ENCODE data around the gene MBD3L3. TPM values are rescaled to one million over a fixed set of nuclear protein-coding genes. Genes with fewer than 3 reads are reported as not detected.
"Not testable (repeated sequence)": the region's sequence is repeated elsewhere in the genome, so short reads cannot be mapped to it uniquely, and the experiment has no call there.

The MBD3L3 gene
- polyA plus RNA-seq, 1 of the 3 experiments (the other 2 are of a cell fraction) = 0.07 TPM

DNA sequence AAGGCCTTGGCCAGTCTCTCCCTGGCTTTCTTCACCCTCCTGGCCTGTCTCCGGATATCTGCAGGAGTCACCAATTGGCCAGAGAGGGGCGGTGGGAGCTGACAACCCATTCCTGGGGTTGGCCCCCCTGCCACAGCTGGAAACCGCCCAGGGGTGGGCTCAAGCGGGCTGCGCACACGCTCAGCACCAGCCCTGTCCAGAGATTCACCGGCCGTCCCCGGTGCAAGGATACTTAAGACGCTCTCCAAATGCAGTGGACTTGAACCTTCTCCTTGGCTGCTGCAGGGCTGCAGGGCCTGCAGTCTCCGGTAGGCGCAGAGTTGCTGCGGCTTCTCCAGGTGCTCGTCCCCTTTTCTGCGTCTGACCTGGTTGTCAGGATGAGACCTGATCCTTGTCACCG lies 2.1 kb downstream of the MBD3L3 start:
- H3K9me3 ChIP-seq; DNase-seq; H3K4me1 ChIP-seq (ENCODE audit: control insufficient read depth in 1 of 2, insufficient read depth in 2 of 2, low read depth in 1 of 2, low read length in 1 of 2); H3F3A ChIP-seq (replicated peaks; ENCODE audit: insufficient read depth); POLR2A ChIA-PET; H3K9me2 ChIP-seq; CTCF ChIA-PET; H2AFZ ChIP-seq (ENCODE audit: low read depth); H3K79me2 ChIP-seq (ENCODE audit: insufficient read depth); H3K9ac ChIP-seq; H3K4me3 ChIP-seq (ENCODE audit: low read depth in 2 of 2, low read length in 1 of 2); H3K27ac ChIP-seq (ENCODE audit: low read depth in 2 of 2, low read length in 1 of 2); H4K20me1 ChIP-seq (ENCODE audit: insufficient read depth); H3K27me3 ChIP-seq (ENCODE audit: insufficient read depth); H3K36me3 ChIP-seq (replicated peaks in 1 of 2; ENCODE audit: control insufficient read depth in 1 of 2, insufficient read depth in 2 of 2, low read length in 1 of 2); H3K4me2 ChIP-seq: not testable (repeated sequence)
- 3% methylated on average over 6 of the region's 16 CpGs for WGBS (ENCODE audit: low lambda C conversion rate)

DNA sequence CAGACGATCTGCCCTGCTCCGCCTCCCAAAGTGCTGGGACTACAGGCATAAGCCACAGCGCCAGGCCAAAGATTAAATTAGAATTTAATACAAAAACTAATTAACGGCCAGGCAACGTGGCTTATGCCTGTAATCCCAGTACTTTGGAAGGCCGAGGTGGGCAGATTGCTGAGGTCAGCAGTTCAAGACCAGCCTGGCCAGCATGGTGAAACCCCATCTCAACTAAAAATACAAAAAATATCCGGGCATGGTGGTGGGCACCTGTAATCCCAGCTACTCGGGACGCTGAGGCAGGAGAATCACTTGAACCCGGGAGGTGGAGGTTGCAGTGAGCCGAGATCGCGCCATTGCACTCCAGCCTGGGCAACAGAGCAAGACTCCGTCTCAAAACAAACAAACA lies 2.8 kb downstream of the MBD3L3 start:
- H3K9me2 ChIP-seq; H3K4me1 ChIP-seq (ENCODE audit: control insufficient read depth in 1 of 2, insufficient read depth in 2 of 2, low read depth in 1 of 2, low read length in 1 of 2); POLR2A ChIA-PET; H3K9ac ChIP-seq; H3K4me3 ChIP-seq (ENCODE audit: low read depth in 2 of 2, low read length in 1 of 2); H3K79me2 ChIP-seq (ENCODE audit: insufficient read depth); H3K4me2 ChIP-seq; H4K20me1 ChIP-seq (ENCODE audit: insufficient read depth); H3F3A ChIP-seq (replicated peaks; ENCODE audit: insufficient read depth); H3K27ac ChIP-seq (ENCODE audit: low read depth in 2 of 2, low read length in 1 of 2); H2AFZ ChIP-seq (ENCODE audit: low read depth); H3K36me3 ChIP-seq (replicated peaks in 1 of 2; ENCODE audit: control insufficient read depth in 1 of 2, insufficient read depth in 2 of 2, low read length in 1 of 2); H3K27me3 ChIP-seq (ENCODE audit: insufficient read depth); H3K9me3 ChIP-seq; CTCF ChIA-PET; DNase-seq: not testable (repeated sequence)
- WGBS (ENCODE audit: low lambda C conversion rate) = 48% methylated on average over 12 of the region's 14 CpGs

- CTCF ChIA-PET, DNase-seq: not testable (repeated sequence)
- WGBS (ENCODE audit: low lambda C conversion rate) = 68% methylated on average over 14 of the region's 14 CpGs
These were observed 3.7 kb downstream of the MBD3L3 start for GRCh38 chr19:7054635-7055368.

GRCh38 chr19:7052896-7053295 lies 5.6 kb downstream of the MBD3L3 start:
- DNase-seq = not testable (repeated sequence)

More at GRCh38 chr19:7054635-7055368, 3.7 kb downstream of the MBD3L3 start:
- H2AFZ ChIP-seq (ENCODE audit: low read depth); H3K4me2 ChIP-seq; H3K9me3 ChIP-seq; H3K9me2 ChIP-seq; POLR2A ChIA-PET; H3K4me3 ChIP-seq (ENCODE audit: low read depth in 2 of 2, low read length in 1 of 2); H3K4me1 ChIP-seq (ENCODE audit: control insufficient read depth in 1 of 2, insufficient read depth in 2 of 2, low read depth in 1 of 2, low read length in 1 of 2); H3K27me3 ChIP-seq (ENCODE audit: insufficient read depth); H3K79me2 ChIP-seq (ENCODE audit: insufficient read depth); H3F3A ChIP-seq (replicated peaks; ENCODE audit: insufficient read depth); H3K9ac ChIP-seq; H3K36me3 ChIP-seq (replicated peaks in 1 of 2; ENCODE audit: control insufficient read depth in 1 of 2, insufficient read depth in 2 of 2, low read length in 1 of 2); H3K27ac ChIP-seq (ENCODE audit: low read depth in 2 of 2, low read length in 1 of 2); H4K20me1 ChIP-seq (ENCODE audit: insufficient read depth): not testable (repeated sequence)

DNA sequence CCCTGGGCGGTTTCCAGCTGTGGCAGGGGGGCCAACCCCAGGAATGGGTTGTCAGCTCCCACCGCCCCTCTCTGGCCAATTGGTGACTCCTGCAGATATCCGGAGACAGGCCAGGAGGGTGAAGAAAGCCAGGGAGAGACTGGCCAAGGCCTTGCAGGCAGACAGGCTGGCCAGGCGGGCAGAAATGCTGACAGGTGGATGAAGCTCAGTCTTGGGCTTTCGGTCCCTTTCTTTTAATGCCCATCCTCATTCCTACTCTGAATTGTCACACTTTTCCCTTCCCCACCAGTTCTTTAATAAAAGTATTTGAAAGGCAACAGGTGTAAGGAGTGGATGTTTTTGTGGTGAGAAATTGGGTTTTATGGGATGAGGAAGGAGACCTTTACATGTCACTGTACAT lies 7.1 kb downstream of the MBD3L3 start:
- H3K27ac ChIP-seq (ENCODE audit: low read depth in 2 of 2, low read length in 1 of 2); H3K4me1 ChIP-seq (ENCODE audit: control insufficient read depth in 1 of 2, insufficient read depth in 2 of 2, low read depth in 1 of 2, low read length in 1 of 2); H3K9me3 ChIP-seq; H3K9ac ChIP-seq; H3K9me2 ChIP-seq; CTCF ChIA-PET; H3K27me3 ChIP-seq (ENCODE audit: insufficient read depth); H2AFZ ChIP-seq (ENCODE audit: low read depth); H3K4me2 ChIP-seq; DNase-seq; H4K20me1 ChIP-seq (ENCODE audit: insufficient read depth); H3K36me3 ChIP-seq (replicated peaks in 1 of 2; ENCODE audit: control insufficient read depth in 1 of 2, insufficient read depth in 2 of 2, low read length in 1 of 2); POLR2A ChIA-PET; H3F3A ChIP-seq (replicated peaks; ENCODE audit: insufficient read depth); H3K79me2 ChIP-seq (ENCODE audit: insufficient read depth); H3K4me3 ChIP-seq (ENCODE audit: low read depth in 2 of 2, low read length in 1 of 2): not testable (repeated sequence)
- 47% methylated on average over 2 of the region's 5 CpGs for WGBS (ENCODE audit: low lambda C conversion rate)

More at GRCh38 chr19:7052896-7053295, 5.6 kb downstream of the MBD3L3 start:
- H3K27ac ChIP-seq (ENCODE audit: low read depth in 2 of 2, low read length in 1 of 2); H3K9me3 ChIP-seq; H2AFZ ChIP-seq (ENCODE audit: low read depth); CTCF ChIA-PET; H3K4me2 ChIP-seq; H3K79me2 ChIP-seq (ENCODE audit: insufficient read depth); POLR2A ChIA-PET; H3K4me1 ChIP-seq (ENCODE audit: control insufficient read depth in 1 of 2, insufficient read depth in 2 of 2, low read depth in 1 of 2, low read length in 1 of 2); H3K9ac ChIP-seq; H4K20me1 ChIP-seq (ENCODE audit: insufficient read depth); H3K4me3 ChIP-seq (ENCODE audit: low read depth in 2 of 2, low read length in 1 of 2); H3K27me3 ChIP-seq (ENCODE audit: insufficient read depth); H3F3A ChIP-seq (replicated peaks; ENCODE audit: insufficient read depth); H3K9me2 ChIP-seq; H3K36me3 ChIP-seq (replicated peaks in 1 of 2; ENCODE audit: control insufficient read depth in 1 of 2, insufficient read depth in 2 of 2, low read length in 1 of 2): not testable (repeated sequence)
- WGBS (ENCODE audit: low lambda C conversion rate) = 43% methylated on average over 7 of the region's 7 CpGs

DNA sequence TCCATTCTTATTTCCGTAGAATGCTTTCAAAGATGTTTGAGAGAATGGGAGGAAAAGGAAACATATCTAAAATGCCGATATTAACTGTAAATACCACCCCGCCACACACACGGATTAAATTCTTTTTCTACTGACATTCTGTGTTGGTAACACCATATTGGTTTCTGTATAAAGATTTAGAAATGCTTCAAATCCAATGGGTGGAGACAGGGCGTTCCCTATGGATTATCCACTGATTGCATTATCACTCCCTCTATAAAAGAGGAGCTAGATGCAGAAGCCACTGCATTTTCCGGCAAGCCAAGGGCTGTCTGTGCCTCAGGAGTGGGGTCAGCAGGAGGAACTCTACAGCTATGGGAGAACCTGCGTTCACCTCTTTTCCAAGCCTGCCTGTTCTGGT lies 9.5 kb downstream of the MBD3L3 start, which contains the start of gene MBD3L2:
MBD3L2 (plus strand) TSS at position 301 of the 400 bp plus-strand sequence; CDS start at position 354, 53 bp downstream.
- H3K9me3 ChIP-seq; H3K79me2 ChIP-seq (ENCODE audit: insufficient read depth); CTCF ChIA-PET; DNase-seq; H2AFZ ChIP-seq (ENCODE audit: low read depth); H3K9ac ChIP-seq; H3K4me2 ChIP-seq; H3K4me1 ChIP-seq (ENCODE audit: control insufficient read depth in 1 of 2, insufficient read depth in 2 of 2, low read depth in 1 of 2, low read length in 1 of 2); H3K4me3 ChIP-seq (ENCODE audit: low read depth in 2 of 2, low read length in 1 of 2); H3F3A ChIP-seq (replicated peaks; ENCODE audit: insufficient read depth); H3K27me3 ChIP-seq (ENCODE audit: insufficient read depth); POLR2A ChIA-PET; H3K9me2 ChIP-seq; H3K27ac ChIP-seq (ENCODE audit: low read depth in 2 of 2, low read length in 1 of 2); H4K20me1 ChIP-seq (ENCODE audit: insufficient read depth); H3K36me3 ChIP-seq (replicated peaks in 1 of 2; ENCODE audit: control insufficient read depth in 1 of 2, insufficient read depth in 2 of 2, low read length in 1 of 2): not testable (repeated sequence)
- no CpG with 5 or more reads among the region's 7 CpGs for WGBS (ENCODE audit: low lambda C conversion rate)

Measured in SK-N-SH (cell line).